ENCODE results near the gene FNBP1L.

Gene FNBP1L

DNA sequence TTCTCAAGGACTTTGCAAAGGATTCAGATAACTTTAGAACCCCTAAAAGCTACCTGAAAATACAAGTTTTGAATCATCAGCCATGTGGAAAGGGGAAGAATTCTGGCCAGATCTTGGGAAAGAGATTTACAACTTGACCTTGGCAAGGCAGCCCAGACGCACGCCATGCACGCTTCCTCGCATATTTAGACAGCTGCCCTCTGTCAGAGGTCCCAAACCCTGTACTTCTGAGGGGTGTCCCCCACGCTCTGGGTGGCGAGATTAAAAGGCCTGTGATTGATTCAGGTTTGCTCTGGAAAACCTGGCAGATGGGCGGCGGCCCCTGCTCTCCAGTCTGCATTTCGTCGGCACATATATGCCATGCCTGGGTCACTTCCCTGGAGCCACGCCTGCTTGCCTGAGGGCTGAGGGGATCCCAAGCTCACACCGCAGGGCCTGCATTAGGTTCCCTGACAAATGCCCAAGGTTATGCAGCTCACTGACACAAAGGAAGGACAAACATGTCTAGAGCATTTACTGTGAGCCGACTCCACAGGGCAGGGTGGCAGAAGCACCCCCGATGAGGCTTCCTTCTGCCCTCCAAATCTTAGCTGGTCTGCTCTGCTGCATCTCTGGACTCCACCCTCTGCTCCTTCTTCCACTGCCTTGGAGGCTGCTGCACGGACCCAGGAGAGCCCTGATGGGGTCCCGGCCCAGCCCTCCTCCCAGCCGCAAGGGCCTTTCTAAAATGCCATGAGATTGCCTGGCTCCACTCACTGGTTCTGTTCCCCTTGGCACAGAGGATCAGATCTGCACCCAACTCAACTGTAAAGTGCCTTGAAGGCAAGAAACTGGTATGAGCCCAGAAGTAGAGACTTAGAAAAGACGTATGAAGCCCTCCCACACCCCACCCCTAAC is 129.9 kb downstream of the FNBP1L start:
- H3K27ac ChIP-seq, result no peak overlapping the region
- H3K9ac ChIP-seq, result no peak overlapping the region
- TF ChIP-seq Cebpa-rat (IDR thresholded peaks at IDR 0.05), result no peak
- peaks cover 55 to 99% (median 92%) of the 10 kb centered on the region in 11 experiments for H3K36me3 ChIP-seq
- peaks cover 0 to 17% (median 4%) of the 10 kb centered on the region in 10 experiments; a peak in 10 of 20 replicates for H3K4me1 ChIP-seq
- no peak overlapping the region for H3K4me3 ChIP-seq
- H3K9me3 ChIP-seq (replicated peaks in 1 of 11), result no peaks in the 10 kb centered on the region
- H4K20me1 ChIP-seq, result peaks cover 0 to 70% (median 31%) of the 10 kb centered on the region in 11 experiments; a peak in 13 of 22 replicates
- H3K4me2 ChIP-seq, result no peak overlapping the region
- no peaks in the 10 kb centered on the region for H3K27me3 ChIP-seq

DNA sequence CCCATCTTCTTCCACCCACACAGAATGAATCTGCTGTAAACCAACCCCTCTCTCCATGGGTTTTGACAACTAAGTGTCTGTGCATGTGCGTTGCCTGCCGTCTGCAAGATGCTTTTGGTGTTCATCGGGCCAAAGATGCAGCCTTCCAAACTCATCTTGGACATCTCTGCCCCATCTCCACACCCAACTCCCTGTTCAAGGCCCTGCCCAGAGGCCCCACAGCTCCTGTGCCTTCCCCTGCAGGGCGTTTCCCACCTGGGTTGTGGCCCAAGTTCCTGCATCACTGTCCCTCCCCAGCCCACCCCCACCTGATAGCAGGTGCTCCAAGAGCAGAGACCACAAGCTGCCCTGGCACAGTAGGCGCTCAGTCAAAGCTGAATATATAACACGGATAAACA is 130.5 kb downstream of the FNBP1L start:
- peaks cover 61 to 99% (median 96%) of the 10 kb centered on the region in 11 experiments for H3K36me3 ChIP-seq
- TF ChIP-seq Cebpa-rat (IDR thresholded peaks at IDR 0.05), result no peak
- H3K27ac ChIP-seq, result no peak overlapping the region
- H3K4me2 ChIP-seq, result no peak overlapping the region
- peaks cover 0 to 75% (median 31%) of the 10 kb centered on the region in 11 experiments; a peak in 13 of 22 replicates for H4K20me1 ChIP-seq
- no peaks in the 10 kb centered on the region for H3K27me3 ChIP-seq
- H3K9me3 ChIP-seq (replicated peaks in 1 of 11), result no peaks in the 10 kb centered on the region
- peaks cover 0 to 17% (median 4%) of the 10 kb centered on the region in 10 experiments; a peak in 10 of 20 replicates for H3K4me1 ChIP-seq
- H3K9ac ChIP-seq, result no peak overlapping the region
- H3K4me3 ChIP-seq, result no peak overlapping the region

DNA sequence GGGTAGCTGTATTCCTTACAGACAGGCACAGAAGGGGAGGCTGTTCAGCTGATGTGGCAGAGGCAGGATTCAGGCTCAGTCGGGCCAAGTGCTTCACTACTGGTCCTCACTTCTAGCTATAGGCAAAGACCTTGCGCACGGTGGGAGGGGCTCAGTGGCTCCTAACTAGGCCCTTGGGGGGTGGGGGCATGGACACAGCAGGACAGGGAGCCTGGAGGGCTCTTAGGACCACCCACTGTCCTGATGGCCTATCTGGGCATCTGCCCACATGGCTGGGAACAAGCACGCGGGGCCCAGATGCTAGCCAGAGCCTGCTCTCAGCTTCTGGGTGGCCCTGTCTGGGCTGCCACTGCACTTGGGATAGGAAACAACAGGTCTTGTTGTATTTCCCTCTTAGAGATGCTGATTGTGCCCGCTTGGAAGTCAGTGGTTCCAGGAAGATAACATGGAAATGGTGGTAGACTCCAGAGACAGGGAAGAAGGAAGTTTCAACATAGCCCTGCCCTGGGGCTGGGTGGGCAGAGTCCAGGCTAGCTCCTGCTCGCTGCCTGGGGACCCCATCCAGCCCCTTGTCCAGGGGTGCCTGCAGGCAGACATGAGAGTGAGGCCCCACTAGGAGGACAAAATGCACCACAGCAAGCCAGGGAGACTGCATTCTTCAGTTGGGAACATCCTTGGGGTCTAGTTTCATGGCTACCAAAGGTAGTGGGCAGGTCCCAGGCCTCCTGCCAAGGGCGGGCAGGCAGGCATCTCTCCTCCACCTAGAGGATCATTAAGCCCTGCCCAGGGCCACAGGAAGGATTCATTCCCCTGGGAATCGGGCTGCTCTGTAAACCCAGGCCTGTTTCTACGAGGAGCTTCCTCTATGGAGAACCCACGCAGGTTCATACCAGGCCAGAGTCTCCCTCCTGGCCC is 131.2 kb downstream of the FNBP1L start:
- H3K36me3 ChIP-seq, result peaks cover 62 to 99% (median 96%) of the 10 kb centered on the region in 11 experiments
- no peak overlapping the region for H3K4me3 ChIP-seq
- H3K4me1 ChIP-seq, result peaks cover 0 to 17% (median 4%) of the 10 kb centered on the region in 10 experiments; a peak in 10 of 20 replicates
- H3K9ac ChIP-seq, result peak overlapping the region in 2 of 11 experiments; percentile 20 to 53; a peak in 3 of 22 replicates
- no peaks in the 10 kb centered on the region for H3K27me3 ChIP-seq
- peak overlapping the region in 3 of 11 experiments; percentile 28 to 65 (median 46); a peak in 5 of 22 replicates for H3K4me2 ChIP-seq
- H3K9me3 ChIP-seq (replicated peaks in 1 of 11), result no peaks in the 10 kb centered on the region
- peak overlapping the region in 4 of 11 experiments; percentile 22 to 40 (median 34); a peak in 6 of 22 replicates for H3K27ac ChIP-seq
- no peak for TF ChIP-seq Cebpa-rat (IDR thresholded peaks at IDR 0.05)
- H4K20me1 ChIP-seq, result peaks cover 0 to 82% (median 33%) of the 10 kb centered on the region in 11 experiments; a peak in 13 of 22 replicates

DNA sequence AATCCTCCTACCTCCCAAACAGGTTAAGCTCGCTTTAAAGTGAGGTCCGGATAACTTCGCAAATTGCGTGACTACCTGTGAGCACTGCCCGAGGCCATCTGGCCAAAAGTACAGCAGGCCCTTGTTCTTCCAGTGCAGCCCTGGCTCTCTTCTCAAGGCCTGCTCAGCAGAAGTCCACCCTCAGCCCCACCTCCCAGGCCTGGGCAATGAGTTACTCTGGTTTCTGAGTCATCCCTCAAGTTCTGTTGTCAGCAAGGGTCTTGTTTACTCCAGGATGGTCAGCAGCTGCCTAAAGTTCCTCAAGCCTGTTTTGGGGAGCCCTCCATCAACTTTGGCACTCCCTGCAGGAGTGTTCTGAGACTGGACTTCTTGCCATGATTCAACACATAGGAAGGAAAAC is 132.0 kb downstream of the FNBP1L start:
- peaks cover 0 to 17% (median 4%) of the 10 kb centered on the region in 10 experiments; a peak in 10 of 20 replicates for H3K4me1 ChIP-seq
- H3K4me2 ChIP-seq, result peak overlapping the region in 3 of 11 experiments; percentile 28 to 65 (median 46); a peak in 6 of 22 replicates
- H3K36me3 ChIP-seq, result peaks cover 62 to 99% (median 96%) of the 10 kb centered on the region in 11 experiments
- peaks cover 0 to 83% (median 40%) of the 10 kb centered on the region in 11 experiments; a peak in 13 of 22 replicates for H4K20me1 ChIP-seq
- TF ChIP-seq Cebpa-rat (IDR thresholded peaks at IDR 0.05), result no peak
- H3K9ac ChIP-seq, result peak overlapping the region in 2 of 11 experiments; percentile 20 to 53; a peak in 3 of 22 replicates
- H3K27me3 ChIP-seq, result no peaks in the 10 kb centered on the region
- no peaks in the 10 kb centered on the region for H3K9me3 ChIP-seq (replicated peaks in 1 of 11)
- no peak overlapping the region for H3K4me3 ChIP-seq
- H3K27ac ChIP-seq, result peak overlapping the region in 3 of 11 experiments; percentile 34 to 40 (median 35); a peak in 4 of 22 replicates

DNA sequence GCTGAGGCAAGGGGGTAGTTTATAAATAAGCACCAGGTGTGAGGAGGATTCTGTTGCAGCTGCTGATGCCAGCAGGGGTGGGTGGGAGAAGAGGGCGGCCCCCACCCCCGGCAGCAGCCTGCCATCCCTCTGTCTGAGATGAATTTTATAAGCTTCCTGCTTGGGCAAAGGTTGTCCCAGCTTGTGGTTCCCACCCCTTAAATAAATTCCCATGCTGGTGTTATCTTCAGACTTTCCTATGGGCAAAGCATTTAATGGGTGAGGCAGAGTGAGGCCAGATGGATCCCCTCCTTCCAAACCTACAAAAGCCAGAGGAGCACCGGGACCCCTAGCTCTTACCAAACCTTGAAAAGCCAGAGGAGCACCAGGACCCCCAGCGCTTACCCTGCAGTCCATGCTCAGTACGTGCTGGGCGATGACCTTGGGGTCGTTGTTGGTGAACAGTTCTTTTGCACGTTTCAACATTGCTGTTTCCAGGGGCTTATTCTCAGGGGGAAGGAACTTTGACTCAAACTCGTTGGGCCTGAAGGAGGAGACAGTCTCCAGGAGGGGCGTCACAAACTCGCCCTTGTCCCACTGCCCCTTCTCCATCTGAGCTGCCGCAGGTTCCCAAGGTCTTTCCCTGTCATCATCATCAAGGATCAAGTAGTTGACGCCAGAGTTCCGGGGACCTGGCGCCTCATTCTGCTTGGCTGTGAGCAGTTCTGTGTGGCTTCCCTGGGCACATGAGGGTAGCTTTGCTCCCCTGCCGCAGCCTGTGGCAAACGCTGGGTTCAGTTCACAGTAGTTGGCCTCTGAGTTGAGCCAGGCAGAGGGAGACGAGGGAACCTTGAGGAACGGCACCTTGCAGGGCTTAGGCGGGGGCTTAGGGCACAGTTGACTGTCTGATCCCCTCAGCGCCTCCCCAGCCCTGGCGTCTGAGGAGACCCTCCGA is 134.3 kb downstream of the FNBP1L start:
- Histone ChIP-seq H3K27ac (no peak overlapping the region), H3K9ac (no peak overlapping the region), H3K27me3 (no peaks in the 10 kb centered on the region), H3K4me2 (no peak overlapping the region), H3K36me3 (peaks cover 59 to 99% (median 96%) of the 10 kb centered on the region in 11 experiments), H4K20me1 (peaks cover 0 to 73% (median 30%) of the 10 kb centered on the region in 11 experiments; a peak in 13 of 22 replicates), H3K9me3 (replicated peaks in 1 of 11) (no peaks in the 10 kb centered on the region), H3K4me3 (no peak overlapping the region), H3K4me1 (peaks cover 0 to 17% (median 5%) of the 10 kb centered on the region in 10 experiments; a peak in 10 of 20 replicates)
- no peak for TF ChIP-seq Cebpa-rat (IDR thresholded peaks at IDR 0.05)

DNA sequence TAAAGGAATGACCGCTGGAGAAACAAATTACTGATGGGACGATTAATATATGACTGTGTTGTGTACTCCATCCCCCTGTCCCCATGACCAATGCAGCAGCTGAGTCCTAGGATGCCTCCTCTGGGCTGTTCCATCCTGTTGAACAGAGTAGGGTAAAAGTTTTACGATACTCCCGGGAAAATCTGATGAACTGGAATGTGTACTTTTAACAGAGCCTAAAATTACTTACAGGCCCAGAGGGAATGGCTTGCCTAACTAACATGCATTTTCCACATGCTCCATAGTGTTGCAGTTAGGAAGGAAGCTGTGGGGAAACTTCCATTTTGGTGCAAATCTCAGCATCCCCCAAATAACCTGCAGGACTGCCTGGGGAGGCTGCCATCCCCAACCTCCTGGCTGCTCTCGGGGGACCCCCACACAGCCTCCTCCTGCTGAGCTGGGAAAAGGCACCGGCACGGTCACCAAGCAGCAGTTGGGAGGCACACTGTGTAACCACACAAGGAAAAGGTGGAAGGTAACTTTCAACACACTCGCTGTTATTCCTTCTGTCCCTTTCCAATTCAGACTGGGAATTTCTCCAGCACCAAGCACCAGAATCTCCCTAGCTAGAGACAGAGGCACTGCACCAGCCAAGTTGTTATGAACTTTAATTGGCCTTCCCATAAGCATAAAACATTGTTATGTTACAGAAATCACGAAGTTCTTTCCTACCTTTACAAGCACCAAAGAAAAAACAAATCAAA is 136.5 kb downstream of the FNBP1L start:
- H3K9ac ChIP-seq, result no peak overlapping the region
- no peak for TF ChIP-seq Cebpa-rat (IDR thresholded peaks at IDR 0.05)
- H4K20me1 ChIP-seq, result peaks cover 0 to 73% (median 26%) of the 10 kb centered on the region in 11 experiments; a peak in 13 of 22 replicates
- H3K4me1 ChIP-seq, result peaks cover 11 to 34% (median 21%) of the 10 kb centered on the region in 10 experiments
- no peak overlapping the region for H3K4me2 ChIP-seq
- H3K27me3 ChIP-seq, result no peaks in the 10 kb centered on the region
- no peaks in the 10 kb centered on the region for H3K9me3 ChIP-seq (replicated peaks in 1 of 11)
- H3K36me3 ChIP-seq, result peaks cover 62 to 100% (median 98%) of the 10 kb centered on the region in 11 experiments
- no peak overlapping the region for H3K27ac ChIP-seq
- H3K4me3 ChIP-seq, result no peak overlapping the region
